Neural progenitor cell (in vitro differentiated cells): ENCODE data around the gene SLC35E4.

Experiments
- EZH2 ChIP-seq: fragments of 200-600 bp; sonication (generic); IDR thresholded peaks from 2 replicates; pipeline ENCODE4 v1.6.1; 2017; ENCODE audit warnings: antibody characterized with exemption, mild to moderate bottlenecking, moderate library complexity
- EZH2phosphoT487 ChIP-seq: fragments of 200-600 bp; sonication (generic); IDR thresholded peaks from 2 replicates; pipeline ENCODE4 v1.6.1; 2017; ENCODE audit warnings: antibody characterized with exemption
- TF ChIP-seq, protein P1 (sequence below): fragments of 200-600 bp; sonication (generic); IDR thresholded peaks from 2 replicates; pipeline ENCODE4 v1.5.1; 2017; ENCODE audit warnings: antibody characterized with exemption, mild to moderate bottlenecking

DNA sequence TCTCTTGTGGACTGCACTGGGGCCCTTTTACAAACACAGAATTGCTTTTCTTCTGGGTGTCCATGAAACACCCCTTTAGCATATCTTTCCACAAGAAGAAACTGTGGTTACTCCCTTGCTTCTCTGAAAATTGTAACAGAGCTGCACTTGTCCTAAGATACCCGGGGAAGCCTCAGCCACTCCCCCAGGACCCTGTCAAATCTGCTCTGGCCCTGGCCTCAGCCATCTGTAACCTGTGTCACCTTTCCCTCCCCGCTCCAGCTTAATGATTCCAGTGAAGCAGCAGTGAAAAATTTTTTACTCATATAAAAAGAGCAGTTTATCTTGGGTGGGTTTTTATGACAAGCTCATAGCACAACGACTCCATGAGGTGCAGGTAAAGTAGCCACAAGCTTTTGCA, 35.5 kb downstream of the SLC35E4 start:
- TF ChIP-seq EZH2 (no peak), EZH2phosphoT487 (no peak)
- TF ChIP-seq, protein P1, sequence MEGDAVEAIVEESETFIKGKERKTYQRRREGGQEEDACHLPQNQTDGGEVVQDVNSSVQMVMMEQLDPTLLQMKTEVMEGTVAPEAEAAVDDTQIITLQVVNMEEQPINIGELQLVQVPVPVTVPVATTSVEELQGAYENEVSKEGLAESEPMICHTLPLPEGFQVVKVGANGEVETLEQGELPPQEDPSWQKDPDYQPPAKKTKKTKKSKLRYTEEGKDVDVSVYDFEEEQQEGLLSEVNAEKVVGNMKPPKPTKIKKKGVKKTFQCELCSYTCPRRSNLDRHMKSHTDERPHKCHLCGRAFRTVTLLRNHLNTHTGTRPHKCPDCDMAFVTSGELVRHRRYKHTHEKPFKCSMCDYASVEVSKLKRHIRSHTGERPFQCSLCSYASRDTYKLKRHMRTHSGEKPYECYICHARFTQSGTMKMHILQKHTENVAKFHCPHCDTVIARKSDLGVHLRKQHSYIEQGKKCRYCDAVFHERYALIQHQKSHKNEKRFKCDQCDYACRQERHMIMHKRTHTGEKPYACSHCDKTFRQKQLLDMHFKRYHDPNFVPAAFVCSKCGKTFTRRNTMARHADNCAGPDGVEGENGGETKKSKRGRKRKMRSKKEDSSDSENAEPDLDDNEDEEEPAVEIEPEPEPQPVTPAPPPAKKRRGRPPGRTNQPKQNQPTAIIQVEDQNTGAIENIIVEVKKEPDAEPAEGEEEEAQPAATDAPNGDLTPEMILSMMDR = no peak
